Amniotic epithelial cell (primary cell): ENCODE measurements around the gene TM9SF4.
"Not testable (repeated sequence)": the region's sequence is repeated elsewhere in the genome, so short reads cannot be mapped to it uniquely, and the experiment has no call there.

ENCODE experiments used
- DNase-seq: peaks from one replicate; pipeline ENCODE4 v3.0.0-alpha.2; 2010; ENCODE audit warnings: low read depth

The TM9SF4 gene

GRCh38 chr20:32091888-32092346 lies 17.6 kb upstream of the TM9SF4 start:
- DNase-seq, result peak; percentile 69

- DNase-seq, result no peak
These were observed 10.7 kb upstream of the TM9SF4 start for GRCh38 chr20:32098786-32099185.

DNA sequence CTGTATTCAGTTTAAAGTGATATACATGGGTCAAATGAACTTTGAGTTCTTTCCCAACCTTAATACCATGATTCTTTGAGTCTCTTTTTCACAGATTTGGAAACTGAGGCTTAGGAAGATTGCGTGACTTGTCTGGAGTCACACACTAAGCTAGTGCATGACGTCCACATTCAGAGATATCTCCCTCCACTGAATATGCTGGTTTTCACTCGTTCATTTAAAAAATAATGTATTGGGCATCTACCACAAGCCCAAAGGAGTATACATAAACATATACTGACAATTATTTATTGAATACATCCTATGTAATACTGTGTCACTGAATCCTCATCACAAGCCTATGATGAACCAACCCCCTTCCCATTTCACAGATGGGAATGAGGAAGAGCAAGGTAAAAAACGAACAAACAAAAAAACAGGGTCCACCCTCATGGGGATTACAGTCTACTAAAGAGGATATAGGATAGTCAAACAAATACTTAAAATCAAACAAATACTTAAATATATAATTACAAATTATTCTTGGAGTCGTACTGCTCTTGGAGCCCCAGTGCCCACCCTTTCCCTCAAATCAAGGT lies 611 bp upstream of the TM9SF4 start:
- DNase-seq, result no peak

DNA sequence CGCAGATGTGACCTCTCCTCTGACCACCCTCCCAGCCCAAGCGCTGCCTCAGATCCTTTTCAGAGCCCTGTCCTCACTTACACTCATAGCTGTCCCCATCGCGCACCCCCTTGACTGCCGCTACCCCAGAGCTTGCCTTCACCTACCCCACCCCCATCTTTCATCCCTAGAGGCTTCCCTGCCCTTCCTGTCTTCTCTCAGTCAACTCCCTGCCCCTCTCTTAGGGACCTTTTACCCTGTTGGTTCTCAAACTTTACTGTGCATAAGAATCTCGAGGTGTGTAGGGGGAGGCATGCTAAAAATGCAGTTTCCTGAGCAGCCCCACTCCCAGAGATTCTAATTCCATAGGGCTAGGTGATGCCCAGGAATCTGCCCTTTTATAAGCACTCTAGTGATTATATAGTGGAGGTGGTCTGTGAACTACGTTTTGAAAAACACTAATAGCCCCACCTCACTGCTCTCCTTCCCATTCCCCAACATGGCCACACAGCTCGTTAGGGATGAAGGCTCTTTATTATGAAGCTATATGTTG lies 725 bp downstream of the TM9SF4 start:
- DNase-seq, result no peak

- no peak for DNase-seq
These were observed 1.2 kb downstream of the TM9SF4 start for GRCh38 chr20:32110727-32111126.

DNA sequence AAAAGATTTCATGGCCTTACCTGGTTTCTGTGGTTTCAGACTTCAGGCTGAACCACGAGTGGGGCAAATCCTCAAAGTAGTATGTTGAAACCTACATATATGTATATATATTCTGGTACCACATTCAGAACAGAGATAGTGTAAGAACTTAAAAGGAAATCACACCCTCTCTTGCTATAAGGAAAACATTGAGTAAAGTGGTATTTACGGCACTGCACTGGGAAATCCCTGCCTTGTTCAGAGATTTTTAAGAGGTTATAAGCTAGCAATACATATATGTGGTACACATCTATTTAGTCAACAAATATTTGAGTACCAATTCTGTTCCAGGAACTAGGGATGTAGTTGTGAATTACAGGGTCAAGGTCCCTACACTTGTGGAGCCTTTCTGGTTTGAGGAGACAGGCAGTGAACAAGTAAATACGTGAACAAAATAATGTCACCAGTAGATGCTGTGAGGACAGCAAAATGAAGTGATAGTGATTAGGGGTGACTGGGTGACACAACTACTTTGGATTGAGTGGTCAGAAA lies 1.7 kb downstream of the TM9SF4 start:
- no peak for DNase-seq

DNA sequence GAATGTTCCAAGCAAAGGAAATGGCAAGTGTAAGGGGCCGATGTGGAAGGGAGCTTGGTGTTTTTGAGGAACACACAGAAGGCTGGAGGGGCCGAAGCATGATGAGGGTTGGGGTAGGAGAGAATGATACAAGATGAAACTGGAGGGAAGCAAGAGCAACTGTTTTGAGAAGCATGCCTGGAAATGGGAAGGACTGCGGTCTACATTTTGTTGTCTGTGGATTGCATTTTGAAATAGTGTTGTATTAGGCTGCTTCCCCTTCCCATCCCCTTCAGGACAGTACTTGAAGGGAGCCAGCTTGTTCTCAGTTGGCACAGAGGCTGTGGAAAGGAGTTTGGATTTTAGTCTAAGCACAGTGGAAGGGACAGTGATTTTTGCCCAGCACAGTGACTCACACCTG lies 2.2 kb downstream of the TM9SF4 start:
- no peak for DNase-seq

GRCh38 chr20:32112841-32113240 lies 3.3 kb downstream of the TM9SF4 start:
- DNase-seq, result no peak

DNA sequence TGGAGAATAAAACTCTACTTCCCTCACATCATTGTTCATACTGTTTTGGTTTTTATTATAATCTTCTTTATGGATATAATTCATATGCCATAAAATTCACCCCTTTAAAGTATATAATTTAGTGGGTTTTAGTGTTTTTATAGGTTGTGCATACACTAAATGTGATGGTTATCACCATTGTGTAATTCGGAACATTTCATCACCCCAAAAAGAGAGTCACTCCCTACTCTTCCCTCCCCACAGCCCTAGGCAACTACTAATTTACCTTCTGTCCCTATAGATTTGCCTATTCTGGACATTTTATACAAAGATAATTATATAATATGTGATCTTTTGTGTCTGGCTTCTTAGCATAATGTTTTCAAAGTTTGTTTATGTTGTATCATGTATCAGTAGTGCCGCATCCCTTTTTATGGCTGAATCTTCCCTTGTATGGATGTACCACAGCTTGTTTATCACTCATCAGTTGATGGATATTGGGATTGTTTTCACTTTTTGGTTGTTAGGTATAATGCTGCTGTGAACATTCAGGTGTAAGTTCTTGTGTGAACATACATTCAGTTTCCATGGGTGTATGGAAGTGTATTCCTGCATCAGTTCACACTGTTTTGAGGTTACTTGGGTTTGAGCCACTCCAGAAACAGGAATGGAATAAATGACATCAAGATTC lies 4.2 kb downstream of the TM9SF4 start:
- DNase-seq, result no peak

- peak; percentile 27 for DNase-seq
These were observed 4.9 kb downstream of the TM9SF4 start for GRCh38 chr20:32114305-32114960.

DNA sequence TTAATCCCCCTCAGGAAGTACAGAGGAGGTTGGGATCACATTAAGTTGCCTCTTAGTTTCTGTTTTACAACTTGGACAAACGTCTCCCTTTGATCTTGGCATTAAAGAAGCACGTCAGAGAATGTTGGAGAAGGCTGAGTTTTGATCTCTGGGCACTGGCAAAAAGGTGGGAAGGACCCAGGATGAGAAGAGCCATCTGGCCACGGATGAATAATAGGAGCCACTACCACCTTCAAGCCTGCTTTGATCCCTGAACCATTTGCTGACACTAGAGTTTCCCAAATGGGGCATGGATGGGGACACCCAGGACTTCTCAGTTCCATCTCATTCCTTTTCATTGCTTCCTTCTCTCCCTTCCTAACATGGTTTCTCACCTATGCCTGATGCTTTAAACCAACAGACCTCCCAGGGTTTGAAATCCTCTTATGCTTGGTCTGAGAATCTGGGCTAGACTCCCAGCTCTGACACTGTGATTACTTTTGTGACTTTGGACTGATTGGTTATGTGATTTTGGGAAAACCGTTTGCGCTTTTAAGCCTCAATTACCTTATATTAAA lies 5.8 kb downstream of the TM9SF4 start:
- DNase-seq, result no peak

GRCh38 chr20:32116079-32116521 lies 6.6 kb downstream of the TM9SF4 start:
- DNase-seq, result no peak

- DNase-seq, result not testable (repeated sequence)
These were observed 7.3 kb downstream of the TM9SF4 start for GRCh38 chr20:32116796-32117195.

- not testable (repeated sequence) for DNase-seq
These were observed 8.9 kb downstream of the TM9SF4 start for GRCh38 chr20:32118427-32118826.

DNA sequence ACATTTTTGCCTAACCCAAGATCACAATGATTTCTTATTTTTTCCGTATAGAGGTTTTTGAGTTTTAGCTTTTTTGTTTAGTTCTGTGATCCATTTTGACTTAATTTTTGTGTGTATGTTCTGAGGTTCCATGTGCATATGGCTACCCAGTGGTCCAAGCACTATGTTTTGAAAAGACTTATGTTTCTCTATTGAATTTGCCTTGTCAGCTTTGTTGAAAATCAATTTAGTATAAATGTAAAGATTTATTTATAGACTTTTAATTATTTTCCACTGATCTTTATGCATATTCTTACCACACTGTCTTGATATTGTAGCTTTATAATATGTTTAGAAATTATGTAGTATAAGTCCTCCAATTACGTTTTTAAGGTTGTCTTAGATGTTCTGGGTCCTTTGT lies 10.2 kb downstream of the TM9SF4 start:
- DNase-seq, result no peak

GRCh38 chr20:32121908-32122307 lies 12.4 kb downstream of the TM9SF4 start:
- DNase-seq, result not testable (repeated sequence)

- no peak for DNase-seq
These were observed 13.6 kb downstream of the TM9SF4 start for GRCh38 chr20:32123088-32123487.

- DNase-seq, result no peak
These were observed 15.5 kb downstream of the TM9SF4 start for GRCh38 chr20:32124916-32125454.

DNA sequence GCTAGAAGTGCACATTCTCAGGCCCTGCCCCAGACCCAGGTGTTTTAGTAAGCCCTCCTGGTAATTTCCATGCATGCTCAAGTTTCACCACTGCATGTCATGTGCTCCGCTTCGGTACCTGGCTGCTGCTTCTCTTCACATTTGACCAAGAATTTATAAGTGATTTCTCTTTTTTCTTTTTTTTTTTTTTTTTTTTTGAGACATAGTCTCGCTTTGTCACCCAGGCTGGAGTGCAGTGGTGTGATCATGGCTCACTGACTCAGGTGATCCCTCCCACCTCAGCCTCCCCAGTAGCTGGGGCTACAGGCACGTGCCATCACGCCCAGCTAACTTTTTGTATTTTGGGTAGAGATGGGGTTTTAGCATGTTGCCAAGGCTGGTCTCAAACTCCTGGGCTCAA lies 16.0 kb downstream of the TM9SF4 start:
- DNase-seq, result no peak

DNA sequence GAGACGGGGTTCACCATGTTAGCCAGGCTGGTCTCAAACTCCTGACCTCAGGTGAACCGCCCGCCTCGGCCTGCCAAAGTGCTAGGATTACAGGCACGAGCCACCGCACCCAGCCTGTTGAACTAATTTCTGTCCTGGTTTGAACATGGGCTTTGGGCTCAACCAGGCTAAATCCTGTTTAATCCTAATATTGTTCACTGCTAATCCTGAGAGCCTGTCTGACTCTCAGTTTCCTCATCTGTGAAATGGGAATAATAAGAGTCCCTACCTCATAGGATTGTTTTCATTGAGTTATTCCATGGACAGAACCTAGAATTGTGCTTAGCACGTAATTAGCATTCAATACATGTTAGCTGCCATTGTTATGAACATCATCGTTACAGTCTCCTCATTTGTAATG lies 17.4 kb downstream of the TM9SF4 start:
- no peak for DNase-seq

DNA sequence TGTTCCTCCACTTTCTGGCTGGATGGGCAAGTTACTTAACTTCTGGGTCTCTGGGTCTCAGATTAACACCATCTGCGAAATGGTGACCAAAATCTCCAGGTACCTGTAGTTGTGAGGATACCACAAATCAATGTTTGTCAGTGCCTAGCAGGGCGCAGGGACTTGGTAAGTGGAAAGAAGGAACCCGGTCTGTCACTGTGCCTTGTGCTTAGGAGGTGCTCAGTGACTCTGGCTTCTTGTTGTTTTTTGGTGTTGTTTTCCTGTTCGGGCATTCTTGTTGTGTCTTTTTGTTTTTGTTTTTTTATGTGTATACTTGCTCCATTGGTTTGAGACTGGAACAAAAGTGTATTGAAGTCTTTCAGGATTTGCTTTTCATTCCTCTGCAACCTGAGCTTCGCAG lies 17.8 kb downstream of the TM9SF4 start:
- DNase-seq, result no peak

- DNase-seq, result no peak
These were observed 18.7 kb downstream of the TM9SF4 start for GRCh38 chr20:32128167-32128566.
